ENCODE measurements around the gene CNOT3. TPM values are rescaled to one million over a fixed set of nuclear protein-coding genes. Genes with fewer than 3 reads are reported as not detected.

Gene CNOT3
- total and polyA plus RNA-seq, 2 of the 13 experiments (the other 11 are each of a cell fraction or from before 2014, with no cell fraction given): 4.3 to 5.8 TPM

DNA sequence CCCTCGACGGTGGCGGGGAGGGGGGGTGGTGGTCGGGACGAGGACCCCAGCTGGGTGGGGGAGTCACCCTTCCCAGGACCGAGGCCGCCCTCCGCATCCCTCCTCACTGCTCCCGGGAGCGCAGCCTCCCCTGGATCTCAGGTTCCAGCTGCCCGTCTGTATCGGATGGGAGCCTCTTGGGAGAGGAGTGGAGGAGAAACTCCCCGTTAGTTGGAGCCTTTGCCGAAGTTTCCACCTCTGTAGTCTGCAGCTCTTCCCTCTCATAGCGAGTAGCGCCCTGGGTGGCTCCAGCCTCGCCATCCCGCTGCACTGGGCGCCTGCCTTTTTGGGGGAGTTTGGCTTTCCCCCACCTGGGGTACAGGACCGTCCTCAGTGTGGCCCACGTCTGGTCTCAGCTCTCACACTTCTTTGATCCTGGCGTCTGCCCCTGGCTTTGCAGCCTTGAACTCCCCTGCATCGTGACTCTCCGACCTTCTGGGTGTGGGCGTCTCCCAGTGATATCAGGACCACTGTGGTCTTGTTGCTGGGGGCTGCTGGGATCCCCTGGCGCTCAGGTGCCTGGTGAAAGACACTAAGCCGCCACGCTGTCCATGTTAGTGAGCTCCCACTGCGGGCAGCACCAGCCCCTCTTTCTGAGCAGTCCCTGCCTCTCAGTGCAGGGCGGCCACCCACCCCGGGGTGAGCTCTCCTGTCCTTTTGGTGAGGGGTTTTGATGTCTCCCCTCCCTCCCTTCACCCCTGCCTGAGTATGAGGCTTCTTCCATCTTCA, 1.1 kb downstream of the CNOT3 start (continued):
- TF ChIP-seq BRCA1 (CRISPR knock-in tag; IDR thresholded peaks at IDR 0.05): no peak
- TF ChIP-seq, protein P1, sequence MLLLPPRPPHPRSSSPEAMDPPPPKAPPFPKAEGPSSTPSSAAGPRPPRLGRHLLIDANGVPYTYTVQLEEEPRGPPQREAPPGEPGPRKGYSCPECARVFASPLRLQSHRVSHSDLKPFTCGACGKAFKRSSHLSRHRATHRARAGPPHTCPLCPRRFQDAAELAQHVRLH (CRISPR knock-in tag; IDR thresholded peaks at IDR 0.05; ENCODE audit: borderline replicate concordance, low read depth): no peak
- no peak for TF ChIP-seq CHCHD3 (CRISPR knock-in tag; IDR thresholded peaks at IDR 0.05)
- TF ChIP-seq, protein P2, sequence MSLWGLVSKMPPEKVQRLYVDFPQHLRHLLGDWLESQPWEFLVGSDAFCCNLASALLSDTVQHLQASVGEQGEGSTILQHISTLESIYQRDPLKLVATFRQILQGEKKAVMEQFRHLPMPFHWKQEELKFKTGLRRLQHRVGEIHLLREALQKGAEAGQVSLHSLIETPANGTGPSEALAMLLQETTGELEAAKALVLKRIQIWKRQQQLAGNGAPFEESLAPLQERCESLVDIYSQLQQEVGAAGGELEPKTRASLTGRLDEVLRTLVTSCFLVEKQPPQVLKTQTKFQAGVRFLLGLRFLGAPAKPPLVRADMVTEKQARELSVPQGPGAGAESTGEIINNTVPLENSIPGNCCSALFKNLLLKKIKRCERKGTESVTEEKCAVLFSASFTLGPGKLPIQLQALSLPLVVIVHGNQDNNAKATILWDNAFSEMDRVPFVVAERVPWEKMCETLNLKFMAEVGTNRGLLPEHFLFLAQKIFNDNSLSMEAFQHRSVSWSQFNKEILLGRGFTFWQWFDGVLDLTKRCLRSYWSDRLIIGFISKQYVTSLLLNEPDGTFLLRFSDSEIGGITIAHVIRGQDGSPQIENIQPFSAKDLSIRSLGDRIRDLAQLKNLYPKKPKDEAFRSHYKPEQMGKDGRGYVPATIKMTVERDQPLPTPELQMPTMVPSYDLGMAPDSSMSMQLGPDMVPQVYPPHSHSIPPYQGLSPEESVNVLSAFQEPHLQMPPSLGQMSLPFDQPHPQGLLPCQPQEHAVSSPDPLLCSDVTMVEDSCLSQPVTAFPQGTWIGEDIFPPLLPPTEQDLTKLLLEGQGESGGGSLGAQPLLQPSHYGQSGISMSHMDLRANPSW (CRISPR knock-in tag; IDR thresholded peaks at IDR 0.05; ENCODE audit: borderline replicate concordance): no peak
- TF ChIP-seq HDAC1 (CRISPR knock-in tag; IDR thresholded peaks at IDR 0.05): 0 out of 2 replicates have a peak, but pooled peaks have one; percentile 18
- TF ChIP-seq SP140L (CRISPR knock-in tag; IDR thresholded peaks at IDR 0.05; ENCODE audit: borderline replicate concordance): no peak
- no peak for TF ChIP-seq ZBTB42 (CRISPR knock-in tag; IDR thresholded peaks at IDR 0.05)
- TF ChIP-seq KMT2B (CRISPR knock-in tag; IDR thresholded peaks at IDR 0.05): no peak
- 0 out of 2 replicates have a peak, but pooled peaks have one; percentile 8 for TF ChIP-seq POLR2G (IDR thresholded peaks at IDR 0.05; ENCODE audit: low read depth, low read length)
- TF ChIP-seq, protein P3, sequence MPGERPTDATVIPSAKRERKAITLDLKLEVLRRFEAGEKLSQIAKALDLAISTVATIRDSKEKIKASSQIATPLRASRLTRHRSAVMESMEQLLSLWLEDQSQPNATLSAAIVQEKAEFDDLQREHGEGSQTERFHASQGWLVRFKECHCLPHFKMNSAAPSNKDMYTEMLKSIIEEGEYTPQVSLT (CRISPR knock-in tag; IDR thresholded peaks at IDR 0.05; ENCODE audit: borderline replicate concordance, low read depth): no peak
- TF ChIP-seq, protein P4, sequence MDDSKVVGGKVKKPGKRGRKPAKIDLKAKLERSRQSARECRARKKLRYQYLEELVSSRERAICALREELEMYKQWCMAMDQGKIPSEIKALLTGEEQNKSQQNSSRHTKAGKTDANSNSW (CRISPR knock-in tag; IDR thresholded peaks at IDR 0.05; ENCODE audit: borderline replicate concordance): no peak
- no peak for TF ChIP-seq ZNF530 (CRISPR knock-in tag; IDR thresholded peaks at IDR 0.05; ENCODE audit: low read depth)
- TF ChIP-seq ZNF382 (CRISPR knock-in tag; IDR thresholded peaks at IDR 0.05; ENCODE audit: borderline replicate concordance): no peak
- TF ChIP-seq, protein P5, sequence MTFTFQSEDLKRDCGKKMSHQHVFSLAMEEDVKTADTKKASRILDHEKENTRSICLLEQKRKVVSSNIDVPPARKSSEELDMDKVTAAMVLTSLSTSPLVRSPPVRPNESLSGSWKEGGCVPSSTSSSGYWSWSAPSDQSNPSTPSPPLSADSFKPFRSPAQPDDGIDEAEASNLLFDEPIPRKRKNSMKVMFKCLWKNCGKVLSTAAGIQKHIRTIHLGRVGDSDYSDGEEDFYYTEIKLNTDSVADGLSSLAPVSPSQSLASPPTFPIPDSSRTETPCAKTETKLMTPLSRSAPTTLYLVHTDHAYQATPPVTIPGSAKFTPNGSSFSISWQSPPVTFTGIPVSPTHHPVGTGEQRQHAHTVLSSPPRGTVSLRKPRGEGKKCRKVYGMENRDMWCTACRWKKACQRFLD (CRISPR knock-in tag; IDR thresholded peaks at IDR 0.05; ENCODE audit: borderline replicate concordance): no peak
- TF ChIP-seq ZNF891 (CRISPR knock-in tag; IDR thresholded peaks at IDR 0.05): no peak
- TF ChIP-seq KLF16 (CRISPR knock-in tag; IDR thresholded peaks at IDR 0.05): no peak
- TF ChIP-seq ZMAT3 (CRISPR knock-in tag; conservative IDR thresholded peaks at IDR 0.05): no peak

Measured in HepG2 (cell line).